Naive thymus-derived CD4-positive, alpha-beta T cell (primary cell): ENCODE results near the gene OSBP2. TPM values are rescaled to one million over a fixed set of nuclear protein-coding genes. Genes with fewer than 3 reads are reported as not detected.

Source experiments
- ATAC-seq: fragments of 150-1000 bp; cut with Tn5 transposase; 2 replicates; pipeline ENCODE4 v1.10.0; 2021; ENCODE audit warnings: mild to moderate bottlenecking, moderate library complexity
- CTCF ChIA-PET: fragments of 350-600 bp; sonication (Branson Sonifier 250); formaldehyde crosslinking; loops from one replicate; lab custom pipeline; 2021; ENCODE audit warnings: antibody characterized with exemption; lab: Charles Lee
- POLR2A ChIA-PET: fragments of 350-600 bp; sonication (Branson Sonifier 250); formaldehyde crosslinking; loops from one replicate; lab custom pipeline; 2021; ENCODE audit warnings: antibody characterized with exemption, inconsistent platforms; lab: Charles Lee
- DNase-seq, 9 donors: peaks; one replicate each; pipeline versions ENCODE4 v3.0.0 to v3.0.0-alpha.2; 2020 to 2022; ENCODE audit warnings: mixed read lengths in 1 of 9
- H3K27ac ChIP-seq: one replicate; pipeline ENCODE4 v1.7.0; 2013; ENCODE audit warnings: mild to moderate bottlenecking, low read depth, low read length, moderate library complexity
- H3K27me3 ChIP-seq, 2 donors: one replicate each; pipeline ENCODE4 v1.7.0; 2013; ENCODE audit warnings: low read length in 2 of 2, mild to moderate bottlenecking in 2 of 2, moderate library complexity in 2 of 2; ENCODE audit not compliant: control insufficient read depth in 2 of 2, insufficient read depth in 2 of 2
- H3K36me3 ChIP-seq, 3 experiments: 1 replicate in 2 of 3; 2 replicates in 1 of 3; pipeline ENCODE4 v1.7.0; 2013; ENCODE audit warnings: low read length in 3 of 3, mild to moderate bottlenecking in 3 of 3, moderate library complexity in 1 of 3; ENCODE audit not compliant: insufficient read depth in 3 of 3, control insufficient read depth in 2 of 3
- H3K4me1 ChIP-seq, 2 donors: one replicate each; pipeline ENCODE4 v1.7.0; 2013; ENCODE audit warnings: low read length in 2 of 2, mild to moderate bottlenecking in 2 of 2, moderate library complexity in 1 of 2; ENCODE audit not compliant: control insufficient read depth in 2 of 2, insufficient read depth in 2 of 2
- H3K4me3 ChIP-seq: 2 replicates; pipeline ENCODE4 v1.7.0; 2013; ENCODE audit warnings: mild to moderate bottlenecking, low read length
- H3K9me3 ChIP-seq, 3 experiments: 1 replicate in 2 of 3; 2 replicates in 1 of 3; pipeline ENCODE4 v1.7.0; 2013; ENCODE audit warnings: low read length in 3 of 3; ENCODE audit not compliant: control insufficient read depth in 2 of 3
- H3K27ac Mint-ChIP-seq, 9 donors: one replicate each; pipeline ENCODE4 v1.8.0; 2020 to 2022; ENCODE audit warnings: mixed read lengths in 9 of 9, mild to moderate bottlenecking in 8 of 9, moderate library complexity in 5 of 9, inconsistent platforms in 2 of 9
- H3K27me3 Mint-ChIP-seq, 5 donors: one replicate each; pipeline ENCODE4 v1.8.0; 2021 to 2022; ENCODE audit warnings: mixed read lengths in 5 of 5, mild to moderate bottlenecking in 1 of 5
- H3K36me3 Mint-ChIP-seq, 5 donors: one replicate each; pipeline ENCODE4 v1.8.0; 2020 to 2022; ENCODE audit warnings: mixed read lengths in 5 of 5, mild to moderate bottlenecking in 3 of 5, inconsistent platforms in 1 of 5
- H3K4me1 Mint-ChIP-seq, 7 donors: one replicate each; pipeline ENCODE4 v1.8.0; 2020 to 2022; ENCODE audit warnings: mixed read lengths in 7 of 7, mild to moderate bottlenecking in 3 of 7, inconsistent platforms in 1 of 7
- H3K4me3 Mint-ChIP-seq, 10 donors: one replicate each; pipeline ENCODE4 v1.8.0; 2020 to 2022; ENCODE audit warnings: mild to moderate bottlenecking in 10 of 10, mixed read lengths in 10 of 10, moderate library complexity in 6 of 10, inconsistent platforms in 2 of 10
- H3K9me3 Mint-ChIP-seq, 11 donors: one replicate each; pipeline ENCODE4 v1.8.0; 2020 to 2022; ENCODE audit warnings: mixed read lengths in 11 of 11, mild to moderate bottlenecking in 4 of 11, inconsistent platforms in 1 of 11, moderate library complexity in 1 of 11
- intact Hi-C, 2 donors: fragments of 100-400 bp; cut with micrococcal nuclease; formaldehyde crosslinking; loops; one replicate each; pipeline ENCODE4 v1.15.1; 2023
- polyA plus RNA-seq, 2 donors: library from polyadenylated mRNA; unstranded; fragments of 300-500 nt; fragmentation: Illumina TruSeq; gene quantifications; one replicate each; pipeline ENCODE4 v1.2.3, GENCODE V29; 2021
- total RNA-seq, 6 experiments: library from RNA in 5 of 6; stranded (reverse) in 5 of 6; gene quantifications; 1 replicate in 5 of 6; 2 replicates in 1 of 6; pipeline ENCODE4 v1.2.3 and lab custom pipeline; 2021 to 2026

The OSBP2 gene
- total and polyA plus RNA-seq, 7 experiments from 2014 or later, result 0.37 to 2.7 (median 1.8) TPM

DNA sequence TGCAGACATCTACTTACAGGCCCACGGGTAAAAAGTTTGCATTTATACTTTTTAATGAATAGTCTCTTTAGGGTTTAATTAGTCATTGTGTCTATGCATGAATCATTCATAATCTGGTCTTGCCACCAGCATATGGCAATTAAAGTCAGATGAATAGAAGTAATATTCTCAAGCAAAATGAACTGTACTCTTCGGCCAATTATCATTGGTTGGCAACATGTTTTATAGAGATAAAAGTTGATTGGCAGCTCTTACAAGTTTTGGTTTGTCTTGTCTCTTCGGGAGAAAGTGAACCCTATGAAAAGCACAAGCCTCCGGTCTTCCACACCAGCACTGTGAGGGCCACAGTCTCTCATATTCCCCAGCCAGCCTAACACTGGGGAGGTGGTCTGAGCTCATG is 97.8 kb downstream of the OSBP2 start:
- ChIA-PET CTCF (interaction anchor here (0.8 kb wide), 1 partner anchor 154 kb away, joined by 3 read pairs; no protein-coding TSS in a partner anchor), POLR2A (no interaction called here)
- Mint-ChIP-seq H3K4me1 (no peaks in the 10 kb centered on the region), H3K27me3 (peaks cover 0 to 4% (median 0%) of the 10 kb centered on the region in 5 donors), H3K4me3 (no peak overlapping the region), H3K36me3 (peaks cover 0 to 8% (median 0%) of the 10 kb centered on the region in 5 donors), H3K27ac (no peak overlapping the region), H3K9me3 (peaks cover 0 to 10% (median 0%) of the 10 kb centered on the region in 11 donors)
- no peaks in the 10 kb centered on the region for H3K36me3 ChIP-seq
- intact Hi-C loops, result no loop called here
- H3K27me3 ChIP-seq, result no peaks in the 10 kb centered on the region
- H3K4me1 ChIP-seq, result no peaks in the 10 kb centered on the region
- DNase-seq (no peak), ATAC-seq (no peak)
- H3K4me3 ChIP-seq, result no peak overlapping the region
- no peaks in the 10 kb centered on the region for H3K9me3 ChIP-seq
- H3K27ac ChIP-seq, result no peak overlapping the region

DNA sequence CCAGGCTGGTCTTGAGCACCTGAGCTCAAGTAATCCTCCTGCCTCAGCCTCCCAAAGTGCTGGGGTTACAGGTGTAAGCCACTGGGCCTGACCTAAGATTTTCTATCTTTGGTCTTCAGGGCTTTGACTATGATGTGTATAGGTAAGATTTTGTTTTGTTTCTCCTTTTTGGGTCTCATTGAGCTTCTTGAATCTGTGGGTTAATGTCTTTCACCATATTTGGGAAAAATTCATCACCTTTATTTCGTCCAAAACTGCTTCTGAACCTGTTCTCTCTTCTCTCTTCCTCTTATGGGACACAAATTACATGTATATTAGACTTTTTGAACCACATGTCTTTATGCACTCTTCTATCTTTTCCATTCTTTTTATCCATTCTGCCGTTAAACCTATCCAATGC is 100.4 kb downstream of the OSBP2 start:
- H3K9me3 Mint-ChIP-seq, result peaks cover 0 to 10% (median 0%) of the 10 kb centered on the region in 11 donors
- ChIA-PET CTCF (no interaction called here), POLR2A (no interaction called here)
- DNase-seq, result no peak
- no peak overlapping the region for H3K4me3 ChIP-seq
- H3K27ac ChIP-seq, result no peak overlapping the region
- H3K36me3 Mint-ChIP-seq, result peaks cover 0 to 13% (median 4%) of the 10 kb centered on the region in 5 donors
- H3K9me3 ChIP-seq, result no peaks in the 10 kb centered on the region
- intact Hi-C loops, result no loop called here
- no peaks in the 10 kb centered on the region for H3K4me1 ChIP-seq
- H3K4me3 Mint-ChIP-seq, result no peak overlapping the region
- no peaks in the 10 kb centered on the region for H3K4me1 Mint-ChIP-seq
- ATAC-seq, result no peak
- H3K27me3 ChIP-seq, result no peaks in the 10 kb centered on the region
- H3K36me3 ChIP-seq, result no peaks in the 10 kb centered on the region
- H3K27ac Mint-ChIP-seq, result no peak overlapping the region
- peaks cover 4 to 18% (median 15%) of the 10 kb centered on the region in 5 donors for H3K27me3 Mint-ChIP-seq

DNA sequence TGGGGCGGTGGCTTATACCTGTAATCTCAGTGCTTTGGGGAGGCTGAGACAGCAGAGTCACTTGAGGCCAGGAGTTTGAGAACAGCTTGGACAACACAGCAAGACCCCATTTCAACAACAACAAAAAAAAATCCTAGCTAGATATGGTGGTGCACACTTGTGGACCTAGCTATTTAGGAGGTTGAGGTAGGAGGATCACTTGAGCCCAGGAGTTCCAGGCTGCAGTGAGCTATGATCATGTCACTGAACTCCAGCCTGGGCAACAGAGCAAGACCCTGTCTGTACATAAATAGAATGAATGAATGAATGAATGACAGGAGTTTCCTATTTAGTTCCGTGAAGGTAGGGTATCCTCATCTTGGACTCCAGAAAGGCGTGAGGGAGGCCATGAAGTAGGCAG is 107.0 kb downstream of the OSBP2 start:
- H3K27ac ChIP-seq, result no peak overlapping the region
- no peaks in the 10 kb centered on the region for H3K36me3 ChIP-seq
- Mint-ChIP-seq H3K27me3 (peaks cover 26 to 52% (median 42%) of the 10 kb centered on the region in 5 donors), H3K36me3 (peaks cover 0 to 10% (median 4%) of the 10 kb centered on the region in 5 donors), H3K4me3 (peak overlapping the region in 5 of 10 donors; percentile 10 to 63 (median 24)), H3K27ac (no peak overlapping the region), H3K9me3 (peaks cover 0 to 3% (median 0%) of the 10 kb centered on the region in 11 donors), H3K4me1 (peaks cover 0 to 11% (median 6%) of the 10 kb centered on the region in 7 donors)
- CTCF ChIA-PET, result no interaction called here
- H3K27me3 ChIP-seq, result peaks cover 0 to 20% of the 10 kb centered on the region in 2 donors
- intact Hi-C loops, result no loop called here
- H3K4me1 ChIP-seq, result no peaks in the 10 kb centered on the region
- DNase-seq (no peak), ATAC-seq (no peak)
- H3K9me3 ChIP-seq, result no peaks in the 10 kb centered on the region
- POLR2A ChIA-PET, result no interaction called here
- H3K4me3 ChIP-seq, result no peak overlapping the region

DNA sequence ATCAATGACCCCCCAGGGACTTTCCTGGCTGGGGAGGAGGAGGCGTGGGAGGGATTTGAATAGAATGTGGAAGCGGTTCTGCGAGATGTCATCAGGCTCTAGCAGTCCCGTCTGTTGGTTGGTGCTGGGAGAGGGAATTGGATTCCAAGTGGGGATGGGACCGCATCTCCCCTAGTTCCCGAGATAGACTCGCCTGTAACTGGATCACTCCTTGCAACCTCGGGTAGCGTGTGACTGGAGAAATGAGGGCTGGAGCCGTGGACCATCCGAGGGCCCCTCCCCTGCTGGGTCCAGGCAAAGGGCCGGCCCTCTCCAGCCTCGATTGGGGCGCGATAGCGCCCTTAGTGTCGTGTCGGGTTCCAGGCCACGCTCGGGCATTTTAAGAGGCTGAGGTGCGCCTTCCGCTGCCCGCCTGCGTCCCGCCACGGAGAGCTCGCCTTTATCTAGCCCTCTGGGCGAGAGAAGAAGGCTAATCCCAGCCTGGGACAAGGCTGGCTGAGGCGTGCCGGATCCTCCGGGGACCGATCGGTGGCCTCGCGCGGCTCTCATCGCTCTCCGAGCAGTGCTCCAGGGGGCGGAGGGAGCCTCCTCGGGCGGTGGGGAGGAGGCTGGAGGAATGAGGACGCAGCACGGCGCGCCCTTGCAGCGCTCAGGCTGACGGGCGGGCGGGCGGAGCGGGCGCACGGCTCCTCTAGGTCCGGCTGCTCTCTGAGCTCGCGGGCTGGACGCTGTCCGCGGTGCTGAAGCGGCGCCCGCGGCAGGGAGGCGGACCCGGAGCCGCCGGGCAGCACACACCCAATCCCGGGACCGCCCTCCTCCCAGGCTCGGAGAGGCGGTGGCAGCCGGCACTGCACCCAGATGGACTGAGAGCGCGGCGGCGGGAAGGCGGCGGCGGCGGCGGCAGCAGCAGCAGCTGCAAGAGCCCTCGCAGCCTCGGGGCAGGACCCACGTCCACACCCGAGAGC is 107.8 kb downstream of the OSBP2 start:
- peaks cover 0 to 6% (median 4%) of the 10 kb centered on the region in 5 donors for H3K36me3 Mint-ChIP-seq
- peaks cover 0 to 20% of the 10 kb centered on the region in 2 donors for H3K27me3 ChIP-seq
- DNase-seq, result peak; percentile 47 to 86 (median 65)
- peaks cover 0 to 11% (median 6%) of the 10 kb centered on the region in 7 donors for H3K4me1 Mint-ChIP-seq
- CTCF ChIA-PET, result interaction anchor here (0.6 kb wide), 1 partner anchor 470 kb away, joined by 3 read pairs; no protein-coding TSS in a partner anchor
- POLR2A ChIA-PET, result no interaction called here
- no peak overlapping the region for H3K4me3 ChIP-seq
- H3K27ac ChIP-seq, result no peak overlapping the region
- H3K4me3 Mint-ChIP-seq, result peak overlapping the region in 4 of 10 donors; percentile 24 to 63 (median 32)
- intact Hi-C loops, result no loop called here
- no peaks in the 10 kb centered on the region for H3K9me3 ChIP-seq
- peaks cover 26 to 52% (median 42%) of the 10 kb centered on the region in 5 donors for H3K27me3 Mint-ChIP-seq
- H3K27ac Mint-ChIP-seq, result no peak overlapping the region
- no peaks in the 10 kb centered on the region for H3K4me1 ChIP-seq
- peak; percentile 99 for ATAC-seq
- no peaks in the 10 kb centered on the region for H3K36me3 ChIP-seq
- H3K9me3 Mint-ChIP-seq, result peaks cover 0 to 3% (median 0%) of the 10 kb centered on the region in 11 donors

DNA sequence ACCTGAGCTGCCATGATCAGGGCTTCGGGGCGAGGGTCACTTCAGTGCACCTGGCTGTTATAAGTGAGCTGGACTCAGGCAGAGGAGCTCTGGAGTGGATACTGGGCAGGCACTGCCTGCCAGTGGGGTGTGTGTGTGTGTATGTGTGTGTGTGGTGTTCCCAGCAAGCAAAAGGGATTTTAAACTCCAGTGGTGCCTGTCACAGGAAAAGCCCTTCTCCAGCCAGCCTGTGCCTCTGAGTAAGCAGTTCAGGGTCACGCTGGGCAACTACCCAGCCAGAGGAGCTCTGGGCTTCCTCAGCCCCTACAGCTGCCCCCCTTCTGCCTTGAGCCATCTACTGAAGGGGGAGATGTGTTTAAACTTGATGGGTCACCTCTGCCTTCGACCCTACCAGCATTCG is 109.0 kb downstream of the OSBP2 start:
- Histone ChIP-seq H3K4me3 (no peak overlapping the region), H3K36me3 (no peaks in the 10 kb centered on the region), H3K27ac (no peak overlapping the region), H3K27me3 (peaks cover 0 to 20% of the 10 kb centered on the region in 2 donors), H3K9me3 (no peaks in the 10 kb centered on the region), H3K4me1 (no peaks in the 10 kb centered on the region)
- Mint-ChIP-seq H3K4me1 (peaks cover 0 to 11% (median 6%) of the 10 kb centered on the region in 7 donors), H3K27me3 (peaks cover 26 to 45% (median 42%) of the 10 kb centered on the region in 5 donors), H3K27ac (no peak overlapping the region), H3K36me3 (peaks cover 0 to 6% (median 4%) of the 10 kb centered on the region in 5 donors), H3K9me3 (peaks cover 0 to 3% (median 0%) of the 10 kb centered on the region in 11 donors), H3K4me3 (no peak overlapping the region)
- CTCF ChIA-PET, result no interaction called here
- no peak for DNase-seq
- no peak for ATAC-seq
- intact Hi-C loops, result no loop called here
- POLR2A ChIA-PET, result no interaction called here

DNA sequence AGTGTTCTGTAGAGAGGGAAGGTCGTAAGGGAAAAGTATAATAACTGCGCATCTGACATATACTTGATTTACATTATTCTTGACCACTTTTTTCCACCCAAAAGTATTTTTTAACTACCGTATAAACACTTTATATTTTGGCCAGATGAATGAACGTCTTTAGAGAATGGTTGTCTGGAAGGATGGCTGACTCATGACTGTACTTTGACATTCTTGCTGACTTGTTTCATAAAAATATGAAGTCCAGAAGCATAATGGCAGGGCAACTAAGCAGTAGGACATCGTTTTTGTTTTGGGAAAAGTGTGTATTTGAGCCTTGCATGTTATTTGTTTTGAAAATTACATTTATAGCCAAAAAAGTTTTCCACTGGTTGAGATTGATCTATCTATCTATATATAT is 110.0 kb downstream of the OSBP2 start:
- Histone ChIP-seq H3K36me3 (no peaks in the 10 kb centered on the region), H3K4me1 (no peaks in the 10 kb centered on the region), H3K27ac (no peak overlapping the region), H3K9me3 (no peaks in the 10 kb centered on the region), H3K4me3 (no peak overlapping the region), H3K27me3 (peaks cover 0 to 20% of the 10 kb centered on the region in 2 donors)
- intact Hi-C loops, result no loop called here
- POLR2A ChIA-PET, result no interaction called here
- Mint-ChIP-seq H3K27me3 (peaks cover 25 to 42% (median 39%) of the 10 kb centered on the region in 5 donors), H3K4me1 (peaks cover 0 to 11% (median 6%) of the 10 kb centered on the region in 7 donors), H3K4me3 (no peak overlapping the region), H3K36me3 (peaks cover 0 to 6% (median under 1%) of the 10 kb centered on the region in 5 donors), H3K27ac (no peak overlapping the region), H3K9me3 (peaks cover 0 to 3% (median 0%) of the 10 kb centered on the region in 11 donors)
- ATAC-seq, result no peak
- no peak for DNase-seq
- CTCF ChIA-PET, result no interaction called here
